Mesendoderm (in vitro differentiated cells): ENCODE data around the gene MACROH2A2.

Experiments used
- DNase-seq: peaks from one replicate; pipeline ENCODE4 v3.0.0; 2013
- H2AK5ac ChIP-seq: 2 replicates; pipeline ENCODE4 v1.6.1; 2013; ENCODE audit warnings: low read length, inconsistent platforms
- H2BK120ac ChIP-seq: 2 replicates; pipeline ENCODE4 v1.6.1; 2013; ENCODE audit warnings: low read depth, mild to moderate bottlenecking, low read length, moderate library complexity, mixed read lengths
- H2BK15ac ChIP-seq: replicated peaks from 2 replicates; pipeline ENCODE4 v1.6.1; 2013; ENCODE audit warnings: low read depth, mild to moderate bottlenecking, moderate library complexity
- H2BK5ac ChIP-seq: 2 replicates; pipeline ENCODE4 v1.6.1; 2013; ENCODE audit warnings: low read length, inconsistent platforms
- H3K18ac ChIP-seq: 2 replicates; pipeline ENCODE4 v1.6.1; 2013; ENCODE audit warnings: mild to moderate bottlenecking, low read length, mixed read lengths
- H3K23ac ChIP-seq: one replicate; pipeline ENCODE4 v1.6.1; 2013; ENCODE audit warnings: low read length
- H3K27ac ChIP-seq: 2 replicates; pipeline ENCODE4 v1.5.1; 2013; ENCODE audit warnings: low read depth, mild to moderate bottlenecking, inconsistent platforms, low read length, moderate library complexity
- H3K27me3 ChIP-seq: 2 replicates; pipeline ENCODE4 v1.6.1; 2013; ENCODE audit warnings: low read length, control low read depth, mild to moderate bottlenecking, inconsistent platforms; ENCODE audit not compliant: insufficient read depth, poor library complexity
- H3K36me3 ChIP-seq: 2 replicates; pipeline ENCODE4 v1.6.1; 2013; ENCODE audit warnings: low read length, inconsistent platforms; ENCODE audit not compliant: control insufficient read depth, insufficient read depth
- H3K4ac ChIP-seq: one replicate; pipeline ENCODE4 v1.6.1; 2013; ENCODE audit warnings: low read depth, mild to moderate bottlenecking, low read length, moderate library complexity
- H3K4me1 ChIP-seq: 2 replicates; pipeline ENCODE4 v1.6.1; 2013; ENCODE audit warnings: low read depth, low read length, inconsistent platforms; ENCODE audit not compliant: control insufficient read depth
- H3K4me2 ChIP-seq: 2 replicates; pipeline ENCODE4 v1.6.1; 2013; ENCODE audit warnings: low read length
- H3K4me3 ChIP-seq: 2 replicates; pipeline ENCODE4 v1.5.1; 2013; ENCODE audit warnings: mild to moderate bottlenecking, low read length
- H3K56ac ChIP-seq: one replicate; pipeline ENCODE4 v1.6.1; 2013; ENCODE audit warnings: low read length
- H3K79me1 ChIP-seq: 2 replicates; pipeline ENCODE4 v1.6.1; 2013; ENCODE audit warnings: low read length, inconsistent platforms
- H3K79me2 ChIP-seq: 2 replicates; pipeline ENCODE4 v1.6.1; 2013; ENCODE audit warnings: mild to moderate bottlenecking, low read length; ENCODE audit not compliant: control insufficient read depth, insufficient read depth
- H3K9ac ChIP-seq: 2 replicates; pipeline ENCODE4 v1.6.1; 2013; ENCODE audit warnings: low read length, inconsistent platforms
- H4K5ac ChIP-seq: one replicate; pipeline ENCODE4 v1.6.1; 2013; ENCODE audit warnings: low read length
- H4K8ac ChIP-seq: one replicate; pipeline ENCODE4 v1.6.1; 2013; ENCODE audit warnings: low read depth, mild to moderate bottlenecking, control low read depth, low read length, moderate library complexity
- WGBS: extraction: QIAGEN DNeasy Blood & Tissue Kit; methylation state at CpG from one replicate; pipeline ENCODE4 v1.1.7; 2013; ENCODE audit warnings: low lambda C conversion rate, missing lambda C conversion rate; ENCODE audit not compliant: insufficient coverage; ENCODE audit errors: extremely low coverage; 5-methylcytosine and 5-hydroxymethylcytosine counted together

MACROH2A2 gene

GRCh38 chr10:70139997-70140250, 87.3 kb downstream of the MACROH2A2 start:
- Histone ChIP-seq H3K79me1 (peaks cover 3% of the 10 kb centered on the region), H3K9ac (no peak overlapping the region), H2BK120ac (no peak overlapping the region), H4K5ac (no peak overlapping the region), H3K56ac (no peak overlapping the region), H4K8ac (no peak overlapping the region), H2AK5ac (no peak overlapping the region), H2BK15ac (no peak overlapping the region), H3K4me1 (peaks cover under 1% of the 10 kb centered on the region), H3K27ac (no peak overlapping the region), H3K36me3 (no peaks in the 10 kb centered on the region), H3K4me3 (no peak overlapping the region), H3K4me2 (no peak overlapping the region), H2BK5ac (no peak overlapping the region), H3K4ac (no peak overlapping the region), H3K79me2 (no peaks in the 10 kb centered on the region), H3K18ac (no peak overlapping the region), H3K27me3 (no peaks in the 10 kb centered on the region), H3K23ac (no peak overlapping the region)
- DNase-seq = no peak
- WGBS = no CpG with 5 or more reads among the region's 6 CpGs

GRCh38 chr10:70140297-70140696, 87.7 kb downstream of the MACROH2A2 start:
- no peak overlapping the region for H4K8ac ChIP-seq
- H2BK120ac ChIP-seq = no peak overlapping the region
- no peak overlapping the region for H4K5ac ChIP-seq
- H3K18ac ChIP-seq = no peak overlapping the region
- no peaks in the 10 kb centered on the region for H3K79me2 ChIP-seq
- H3K4me2 ChIP-seq = no peak overlapping the region
- DNase-seq = no peak
- no peak overlapping the region for H3K27ac ChIP-seq
- no CpG with 5 or more reads among the region's 5 CpGs for WGBS
- peaks cover 3% of the 10 kb centered on the region for H3K4me1 ChIP-seq
- no peak overlapping the region for H3K9ac ChIP-seq
- peaks cover 4% of the 10 kb centered on the region for H3K79me1 ChIP-seq
- no peak overlapping the region for H3K4ac ChIP-seq
- no peak overlapping the region for H2BK15ac ChIP-seq
- no peak overlapping the region for H3K56ac ChIP-seq
- H3K27me3 ChIP-seq = no peaks in the 10 kb centered on the region
- H3K36me3 ChIP-seq = no peaks in the 10 kb centered on the region
- H2AK5ac ChIP-seq = no peak overlapping the region
- H2BK5ac ChIP-seq = no peak overlapping the region
- H3K23ac ChIP-seq = no peak overlapping the region
- no peak overlapping the region for H3K4me3 ChIP-seq

- no CpG with 5 or more reads among the region's 10 CpGs for WGBS
- H3K4me3 ChIP-seq = no peak overlapping the region
- no peak overlapping the region for H2BK5ac ChIP-seq
- no peak overlapping the region for H2BK15ac ChIP-seq
- DNase-seq = no peak
- no peak overlapping the region for H3K9ac ChIP-seq
- no peak overlapping the region for H3K27ac ChIP-seq
- H3K4me2 ChIP-seq = no peak overlapping the region
- H3K27me3 ChIP-seq = no peaks in the 10 kb centered on the region
- no peak overlapping the region for H3K18ac ChIP-seq
- peaks cover 3% of the 10 kb centered on the region for H3K4me1 ChIP-seq
- no peaks in the 10 kb centered on the region for H3K79me2 ChIP-seq
- H2BK120ac ChIP-seq = no peak overlapping the region
- no peak overlapping the region for H3K23ac ChIP-seq
- no peak overlapping the region for H4K5ac ChIP-seq
- H3K56ac ChIP-seq = no peak overlapping the region
- no peak overlapping the region for H4K8ac ChIP-seq
- peaks cover 4% of the 10 kb centered on the region for H3K79me1 ChIP-seq
- no peak overlapping the region for H3K4ac ChIP-seq
- H2AK5ac ChIP-seq = no peak overlapping the region
- no peaks in the 10 kb centered on the region for H3K36me3 ChIP-seq
Measured at GRCh38 chr10:70142555-70142954, 89.9 kb downstream of the MACROH2A2 start.

GRCh38 chr10:70144372-70145110, 91.9 kb downstream of the MACROH2A2 start:
- H3K4me1 ChIP-seq = peaks cover 3% of the 10 kb centered on the region
- no peak overlapping the region for H2BK120ac ChIP-seq
- H3K56ac ChIP-seq = peak overlapping the region; percentile 94
- H3K9ac ChIP-seq = peak overlapping the region; percentile 89
- DNase-seq = no peak
- H3K18ac ChIP-seq = no peak overlapping the region
- H3K27ac ChIP-seq = no peak overlapping the region
- H3K4ac ChIP-seq = no peak overlapping the region
- H3K4me3 ChIP-seq = no peak overlapping the region
- H3K23ac ChIP-seq = no peak overlapping the region
- no peak overlapping the region for H2BK5ac ChIP-seq
- no peak overlapping the region for H4K5ac ChIP-seq
- no peaks in the 10 kb centered on the region for H3K79me2 ChIP-seq
- WGBS = no CpG with 5 or more reads among the region's 18 CpGs
- H3K36me3 ChIP-seq = peaks cover 2% of the 10 kb centered on the region
- peaks cover 6% of the 10 kb centered on the region for H3K79me1 ChIP-seq
- no peaks in the 10 kb centered on the region for H3K27me3 ChIP-seq
- H3K4me2 ChIP-seq = no peak overlapping the region
- H2AK5ac ChIP-seq = no peak overlapping the region
- no peak overlapping the region for H4K8ac ChIP-seq
- no peak overlapping the region for H2BK15ac ChIP-seq

- Histone ChIP-seq H3K27me3 (no peaks in the 10 kb centered on the region), H3K4me2 (peak overlapping the region; percentile 86), H2BK120ac (no peak overlapping the region), H3K79me1 (peaks cover 6% of the 10 kb centered on the region), H2AK5ac (no peak overlapping the region), H3K56ac (peak overlapping the region; percentile 94), H3K4me1 (peaks cover 3% of the 10 kb centered on the region), H2BK5ac (no peak overlapping the region), H4K5ac (no peak overlapping the region), H3K4me3 (no peak overlapping the region), H4K8ac (no peak overlapping the region), H2BK15ac (no peak overlapping the region), H3K36me3 (peaks cover 2% of the 10 kb centered on the region), H3K79me2 (no peaks in the 10 kb centered on the region), H3K27ac (no peak overlapping the region), H3K18ac (no peak overlapping the region), H3K23ac (no peak overlapping the region), H3K4ac (no peak overlapping the region), H3K9ac (peak overlapping the region; percentile 89)
- no peak for DNase-seq
- WGBS = no CpG with 5 or more reads among the region's 28 CpGs
Measured at GRCh38 chr10:70145166-70145665, 92.6 kb downstream of the MACROH2A2 start.
